ENCODE measurements around the gene ABI3BP. TPM values are rescaled to one million over a fixed set of nuclear protein-coding genes. Genes with fewer than 3 reads are reported as not detected.

ABI3BP gene
- total RNA-seq, 2 donors from 2014 or later: 16.4 to 34.6 TPM

- no peak overlapping the region for H3K9ac ChIP-seq (ENCODE audit: low read depth in 2 of 2, low read length in 2 of 2)
- intact Hi-C loops (cut with DNase I): no loop called here
- no peak overlapping the region for H3K4me3 ChIP-seq
- H3K4me1 ChIP-seq: no peaks in the 10 kb centered on the region
- no peaks in the 10 kb centered on the region for H3K9me3 ChIP-seq
- TF ChIP-seq, protein P1, sequence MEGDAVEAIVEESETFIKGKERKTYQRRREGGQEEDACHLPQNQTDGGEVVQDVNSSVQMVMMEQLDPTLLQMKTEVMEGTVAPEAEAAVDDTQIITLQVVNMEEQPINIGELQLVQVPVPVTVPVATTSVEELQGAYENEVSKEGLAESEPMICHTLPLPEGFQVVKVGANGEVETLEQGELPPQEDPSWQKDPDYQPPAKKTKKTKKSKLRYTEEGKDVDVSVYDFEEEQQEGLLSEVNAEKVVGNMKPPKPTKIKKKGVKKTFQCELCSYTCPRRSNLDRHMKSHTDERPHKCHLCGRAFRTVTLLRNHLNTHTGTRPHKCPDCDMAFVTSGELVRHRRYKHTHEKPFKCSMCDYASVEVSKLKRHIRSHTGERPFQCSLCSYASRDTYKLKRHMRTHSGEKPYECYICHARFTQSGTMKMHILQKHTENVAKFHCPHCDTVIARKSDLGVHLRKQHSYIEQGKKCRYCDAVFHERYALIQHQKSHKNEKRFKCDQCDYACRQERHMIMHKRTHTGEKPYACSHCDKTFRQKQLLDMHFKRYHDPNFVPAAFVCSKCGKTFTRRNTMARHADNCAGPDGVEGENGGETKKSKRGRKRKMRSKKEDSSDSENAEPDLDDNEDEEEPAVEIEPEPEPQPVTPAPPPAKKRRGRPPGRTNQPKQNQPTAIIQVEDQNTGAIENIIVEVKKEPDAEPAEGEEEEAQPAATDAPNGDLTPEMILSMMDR (IDR thresholded peaks at IDR 0.05): no peak
- no peaks in the 10 kb centered on the region for H3K36me3 ChIP-seq
- no peak for DNase-seq
- no peak overlapping the region for H3K27ac ChIP-seq
- H3K27me3 ChIP-seq: no peaks in the 10 kb centered on the region
Observed at GRCh38 chr3:100899440-100900091, 93.7 kb downstream of the ABI3BP start.

DNA sequence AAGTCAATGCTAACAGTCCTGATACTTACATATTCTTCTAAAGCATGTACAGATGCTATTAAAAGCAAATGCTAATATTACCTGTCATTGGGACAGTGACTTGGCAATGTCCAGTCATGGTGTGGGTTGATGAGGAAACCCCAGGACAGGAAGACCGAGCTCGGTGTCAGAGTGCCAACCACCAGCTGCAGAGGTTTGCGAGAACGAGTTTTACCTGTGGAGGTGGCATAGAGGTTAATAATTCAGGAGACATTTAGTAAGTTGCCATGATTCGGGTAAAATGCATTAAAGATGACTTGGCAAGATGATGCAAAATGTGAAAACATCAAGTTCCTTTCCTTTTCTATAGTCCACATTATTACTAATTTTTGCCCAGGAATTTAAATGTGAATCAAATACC lies 94.5 kb downstream of the ABI3BP start:
- H3K9ac ChIP-seq (ENCODE audit: low read depth in 2 of 2, low read length in 2 of 2): no peak overlapping the region
- no peak overlapping the region for H3K27ac ChIP-seq
- TF ChIP-seq, protein P1 (IDR thresholded peaks at IDR 0.05): no peak
- DNase-seq: no peak
- no peaks in the 10 kb centered on the region for H3K36me3 ChIP-seq
- H3K27me3 ChIP-seq: no peaks in the 10 kb centered on the region
- intact Hi-C loops (cut with DNase I): no loop called here
- no peak overlapping the region for H3K4me3 ChIP-seq
- no peaks in the 10 kb centered on the region for H3K9me3 ChIP-seq
- no peaks in the 10 kb centered on the region for H3K4me1 ChIP-seq

DNA sequence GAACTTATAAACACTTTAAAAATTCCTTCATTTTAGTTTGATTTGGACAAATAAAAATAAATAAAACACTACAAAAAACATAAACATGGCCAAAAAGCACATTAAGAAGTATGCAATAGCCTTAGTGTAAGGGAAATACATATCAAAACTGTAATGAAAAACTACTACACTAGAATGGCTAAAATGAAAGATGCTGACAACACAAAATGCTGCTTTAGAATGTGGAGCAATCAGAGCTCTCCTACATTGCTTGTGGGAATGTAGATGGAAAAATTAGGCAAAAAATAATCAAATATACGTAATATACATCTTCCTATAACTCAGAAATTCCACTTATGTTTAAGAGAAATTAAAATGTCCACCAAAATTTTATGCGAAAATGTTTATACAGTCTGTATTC lies 96.2 kb downstream of the ABI3BP start:
- Histone ChIP-seq H3K27ac (no peak overlapping the region), H3K4me1 (no peaks in the 10 kb centered on the region), H3K27me3 (no peaks in the 10 kb centered on the region), H3K9me3 (no peaks in the 10 kb centered on the region), H3K9ac (ENCODE audit: low read depth in 2 of 2, low read length in 2 of 2) (no peak overlapping the region), H3K4me3 (no peak overlapping the region), H3K36me3 (no peaks in the 10 kb centered on the region)
- TF ChIP-seq, protein P1 (IDR thresholded peaks at IDR 0.05): no peak
- intact Hi-C loops (cut with DNase I): no loop called here
- no peak for DNase-seq

GRCh38 chr3:100893590-100893989 lies 99.6 kb downstream of the ABI3BP start:
- Histone ChIP-seq H3K9me3 (no peaks in the 10 kb centered on the region), H3K4me1 (no peaks in the 10 kb centered on the region), H3K27me3 (no peaks in the 10 kb centered on the region), H3K9ac (ENCODE audit: low read depth in 2 of 2, low read length in 2 of 2) (no peak overlapping the region), H3K27ac (no peak overlapping the region), H3K4me3 (no peak overlapping the region), H3K36me3 (no peaks in the 10 kb centered on the region)
- intact Hi-C loops (cut with DNase I): loop anchor here (5.0 kb wide), 2 partner anchors 299 to 489 kb away; no protein-coding TSS in a partner anchor
- no peak for DNase-seq
- TF ChIP-seq, protein P1 (IDR thresholded peaks at IDR 0.05): no peak

- Histone ChIP-seq H3K9me3 (no peaks in the 10 kb centered on the region), H3K27me3 (no peaks in the 10 kb centered on the region), H3K4me1 (no peaks in the 10 kb centered on the region), H3K9ac (ENCODE audit: low read depth in 2 of 2, low read length in 2 of 2) (no peak overlapping the region), H3K36me3 (no peaks in the 10 kb centered on the region), H3K27ac (no peak overlapping the region), H3K4me3 (no peak overlapping the region)
- TF ChIP-seq, protein P1 (IDR thresholded peaks at IDR 0.05): no peak
- no peak for DNase-seq
- intact Hi-C loops (cut with DNase I): loop anchor here (5.0 kb wide), 2 partner anchors 299 to 489 kb away; no protein-coding TSS in a partner anchor
Observed at GRCh38 chr3:100893108-100893507, 100.1 kb downstream of the ABI3BP start.

Data from colonic mucosa (tissue), 4 donors.